22Rv1 (cell line): ENCODE measurements around the gene EHD2.

Experiments
- H3K27ac ChIP-seq: fragments of 450-650 bp; 2 replicates; pipeline ENCODE4 v1.5.1; 2017
- ZFX ChIP-seq: fragments of 450-650 bp; IDR thresholded peaks from 2 replicates; pipeline ENCODE4 v1.6.1; 2017; ENCODE audit warnings: antibody characterized with exemption, borderline replicate concordance
- TF ChIP-seq, protein P1 (sequence below): fragments of 450-650 bp; IDR thresholded peaks from 2 replicates; pipeline ENCODE4 v1.5.1; 2017; ENCODE audit warnings: mild to moderate bottlenecking

Gene EHD2

DNA sequence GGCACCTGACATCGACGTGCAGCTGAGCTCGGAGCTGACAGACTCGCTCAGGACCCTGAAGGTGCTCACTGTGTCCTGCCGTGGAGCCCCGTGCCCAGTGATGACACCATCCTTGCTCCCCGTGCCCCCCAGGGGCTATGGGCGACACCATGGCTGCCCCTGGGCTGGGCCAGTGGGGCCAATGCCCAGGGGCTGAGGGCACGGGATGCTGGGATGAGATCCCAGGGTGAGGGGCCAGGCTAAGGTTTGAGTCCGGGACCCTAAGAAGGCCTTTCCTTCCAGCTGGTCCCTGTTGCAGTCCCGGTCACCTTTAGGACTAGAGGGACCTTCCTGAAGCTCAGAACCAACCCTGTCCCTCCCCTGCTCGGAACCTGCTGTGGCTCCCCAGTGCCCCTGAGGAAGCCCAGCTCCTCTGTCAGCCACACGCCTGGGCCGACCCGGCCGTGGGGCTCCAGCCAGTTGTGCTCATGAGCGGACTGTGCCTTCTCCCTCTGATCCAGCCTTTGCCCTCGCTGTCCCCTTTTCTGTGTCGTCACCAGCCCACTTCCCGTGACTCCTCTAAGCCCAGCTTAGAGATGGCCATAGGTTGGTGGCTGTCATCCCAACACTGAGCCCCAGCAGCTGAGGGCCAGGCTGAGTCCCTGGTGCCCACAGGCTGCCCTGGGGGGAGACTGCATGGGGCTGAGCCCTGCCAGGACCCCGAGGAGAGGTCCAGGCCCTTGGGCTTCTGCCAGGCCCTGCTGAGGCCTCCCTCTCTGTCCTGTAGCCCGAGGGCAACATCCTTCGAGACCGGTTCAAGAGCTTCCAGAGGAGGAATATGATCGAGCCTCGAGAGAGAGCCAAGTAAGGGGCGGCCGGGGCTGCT is 42.8 kb downstream of the EHD2 start:
- no peak overlapping the region for H3K27ac ChIP-seq
- TF ChIP-seq, protein P1, sequence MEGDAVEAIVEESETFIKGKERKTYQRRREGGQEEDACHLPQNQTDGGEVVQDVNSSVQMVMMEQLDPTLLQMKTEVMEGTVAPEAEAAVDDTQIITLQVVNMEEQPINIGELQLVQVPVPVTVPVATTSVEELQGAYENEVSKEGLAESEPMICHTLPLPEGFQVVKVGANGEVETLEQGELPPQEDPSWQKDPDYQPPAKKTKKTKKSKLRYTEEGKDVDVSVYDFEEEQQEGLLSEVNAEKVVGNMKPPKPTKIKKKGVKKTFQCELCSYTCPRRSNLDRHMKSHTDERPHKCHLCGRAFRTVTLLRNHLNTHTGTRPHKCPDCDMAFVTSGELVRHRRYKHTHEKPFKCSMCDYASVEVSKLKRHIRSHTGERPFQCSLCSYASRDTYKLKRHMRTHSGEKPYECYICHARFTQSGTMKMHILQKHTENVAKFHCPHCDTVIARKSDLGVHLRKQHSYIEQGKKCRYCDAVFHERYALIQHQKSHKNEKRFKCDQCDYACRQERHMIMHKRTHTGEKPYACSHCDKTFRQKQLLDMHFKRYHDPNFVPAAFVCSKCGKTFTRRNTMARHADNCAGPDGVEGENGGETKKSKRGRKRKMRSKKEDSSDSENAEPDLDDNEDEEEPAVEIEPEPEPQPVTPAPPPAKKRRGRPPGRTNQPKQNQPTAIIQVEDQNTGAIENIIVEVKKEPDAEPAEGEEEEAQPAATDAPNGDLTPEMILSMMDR: no peak
- no peak for TF ChIP-seq ZFX

DNA sequence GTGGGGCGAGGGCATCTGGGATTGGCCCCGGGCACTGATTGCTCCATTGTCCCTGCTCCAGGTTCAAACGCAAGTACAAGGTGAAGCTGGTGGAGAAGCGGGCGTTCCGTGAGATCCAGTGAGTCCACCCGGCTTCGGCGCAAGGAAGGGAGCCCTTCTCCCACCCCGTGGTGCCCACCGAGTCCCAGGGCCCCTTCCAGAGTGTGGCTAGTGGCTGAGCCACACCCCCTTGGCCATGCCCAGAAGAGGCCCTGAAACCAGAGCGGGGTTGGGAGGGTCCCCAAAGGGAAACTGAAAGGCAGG is 43.4 kb downstream of the EHD2 start:
- H3K27ac ChIP-seq: no peak overlapping the region
- TF ChIP-seq, protein P1: no peak
- TF ChIP-seq ZFX: no peak

DNA sequence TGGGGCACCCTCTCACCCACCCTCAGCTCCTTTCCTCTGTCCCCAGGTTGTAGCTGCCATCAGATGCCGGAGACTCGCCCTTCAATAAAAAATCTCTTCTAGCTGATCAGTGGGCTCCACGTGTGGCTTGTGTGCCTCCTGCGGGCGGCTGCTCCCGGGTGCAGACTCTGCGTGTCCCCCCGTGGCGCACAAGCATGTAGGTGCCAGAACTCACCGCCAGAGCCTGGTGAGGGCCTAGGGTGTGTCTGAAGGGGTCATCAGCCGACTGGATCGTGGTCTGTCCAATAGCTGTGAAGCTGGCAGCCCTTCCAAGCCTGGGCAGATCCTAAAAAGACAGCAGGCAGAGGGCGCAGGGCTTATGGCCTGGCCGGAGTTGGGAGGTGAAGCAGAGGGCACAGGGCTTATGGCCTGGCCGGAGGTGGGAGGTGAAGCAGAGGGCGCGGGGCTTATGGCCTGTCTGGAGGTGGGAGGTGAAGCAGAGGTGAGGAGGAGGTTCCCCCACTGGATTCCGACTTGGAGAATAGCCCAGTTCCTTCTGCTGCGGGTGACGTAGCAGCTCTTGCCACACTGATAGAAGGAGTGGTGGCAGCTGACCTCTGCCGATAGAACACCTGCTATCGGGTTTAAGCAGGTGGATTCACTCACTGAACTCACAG is 43.9 kb downstream of the EHD2 start:
- no peak overlapping the region for H3K27ac ChIP-seq
- no peak for TF ChIP-seq ZFX
- TF ChIP-seq, protein P1: no peak

- no peak overlapping the region for H3K27ac ChIP-seq
- TF ChIP-seq ZFX: no peak
- TF ChIP-seq, protein P1: no peak
These were observed 44.6 kb downstream of the EHD2 start for GRCh38 chr19:47757617-47758442.

DNA sequence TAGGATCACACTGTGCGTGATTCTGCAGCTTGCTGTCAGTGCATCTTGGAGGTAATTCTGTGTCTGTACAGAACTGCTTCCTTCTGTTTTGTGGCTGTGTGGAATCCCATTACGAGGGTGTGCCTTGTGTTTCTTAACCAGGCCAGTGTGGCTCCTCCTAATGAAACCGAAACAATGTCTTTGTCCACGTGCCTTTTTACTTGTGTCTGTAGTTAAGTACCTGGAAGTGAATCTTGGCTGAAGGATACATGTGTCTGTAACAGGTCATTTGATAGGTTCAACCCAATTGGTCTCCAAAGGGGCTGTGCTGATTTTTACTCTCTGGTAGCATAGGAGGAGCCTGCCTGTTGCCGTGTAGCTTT is 45.2 kb downstream of the EHD2 start:
- no peak for TF ChIP-seq ZFX
- TF ChIP-seq, protein P1: no peak
- H3K27ac ChIP-seq: no peak overlapping the region

- no peak overlapping the region for H3K27ac ChIP-seq
- TF ChIP-seq, protein P1: no peak
- TF ChIP-seq ZFX: no peak
These were observed 47.4 kb downstream of the EHD2 start for GRCh38 chr19:47760632-47760999.
